T-cell (primary cell): ENCODE data around the gene RAI14. TPM values are rescaled to one million over a fixed set of nuclear protein-coding genes. Genes with fewer than 3 reads are reported as not detected.

Experiments used
- ATAC-seq, 4 experiments: fragments of 200-7000 bp in 3 of 4; fragments of 150-1000 bp in 1 of 4; cut with Tn5 transposase; replicated peaks in 1 of 4; 1 replicate in 3 of 4; 2 replicates in 1 of 4; pipeline ENCODE4 v1.10.0; 2021; ENCODE audit warnings: moderate library complexity in 3 of 4, mild to moderate bottlenecking in 2 of 4, moderate number of reproducible peaks in 1 of 4
- CTCF ChIA-PET, 2 donors: fragments of 300-600 bp; sonication (Branson Sonifier 250); formaldehyde crosslinking; loops; one replicate each; lab custom pipeline; 2022; ENCODE audit warnings: antibody characterized with exemption in 2 of 2; lab: Charles Lee
- POLR2A ChIA-PET, 2 donors: fragments of 300-600 bp; sonication (Branson Sonifier 250); formaldehyde crosslinking; loops; one replicate each; lab custom pipeline; 2022; ENCODE audit warnings: antibody characterized with exemption in 2 of 2; lab: Charles Lee
- DNase-seq, 35 experiments: peaks; one replicate each; pipeline versions ENCODE4 v3.0.0 to v3.0.0-alpha.2; 2013 to 2023
- H3K27ac ChIP-seq: one replicate; pipeline ENCODE4 v1.5.1; 2013; ENCODE audit warnings: low read length
- H3K27me3 ChIP-seq, 2 experiments: replicated peaks in 1 of 2; 1 replicate in 1 of 2; 2 replicates in 1 of 2; pipeline versions ENCODE4 v1.6.1 to v1.7.0; 2013; ENCODE audit warnings: low read length in 1 of 2, mixed read lengths in 1 of 2; ENCODE audit not compliant: control insufficient read depth in 2 of 2, insufficient read depth in 2 of 2; ENCODE audit errors: extremely low read depth in 1 of 2
- H3K36me3 ChIP-seq, 2 donors: 1 replicate in 1 of 2; 2 replicates in 1 of 2; pipeline versions ENCODE4 v1.6.1 to v1.7.0; 2013; ENCODE audit warnings: low read length in 1 of 2; ENCODE audit not compliant: control insufficient read depth in 2 of 2, insufficient read depth in 1 of 2; ENCODE audit errors: extremely low read depth in 1 of 2
- H3K4me1 ChIP-seq, 2 experiments: 1 replicate in 1 of 2; 2 replicates in 1 of 2; pipeline versions ENCODE4 v1.6.1 to v1.7.0; 2013; ENCODE audit warnings: low read length in 2 of 2, mixed read lengths in 1 of 2; ENCODE audit not compliant: insufficient read depth in 2 of 2, control insufficient read depth in 1 of 2; ENCODE audit errors: extremely low read depth in 1 of 2
- H3K4me3 ChIP-seq, 2 donors: 1 replicate in 1 of 2; 2 replicates in 1 of 2; pipeline versions ENCODE4 v1.5.1 to v1.7.0; 2013; ENCODE audit warnings: mild to moderate bottlenecking in 2 of 2, low read length in 1 of 2, moderate library complexity in 1 of 2; ENCODE audit not compliant: control insufficient read depth in 1 of 2; ENCODE audit errors: extremely low read depth in 1 of 2
- H3K9me3 ChIP-seq: 2 replicates; pipeline ENCODE4 v1.7.0; 2013
- H3K27ac Mint-ChIP-seq, 2 donors: one replicate each; pipeline ENCODE4 v1.8.0; 2020 to 2021; ENCODE audit warnings: mild to moderate bottlenecking in 2 of 2, mixed read lengths in 2 of 2
- H3K27me3 Mint-ChIP-seq, 2 donors: one replicate each; pipeline ENCODE4 v1.8.0; 2021 to 2022; ENCODE audit warnings: mixed read lengths in 2 of 2
- H3K36me3 Mint-ChIP-seq: one replicate; pipeline ENCODE4 v1.8.0; 2021; ENCODE audit warnings: mixed read lengths
- H3K4me1 Mint-ChIP-seq, 3 donors: one replicate each; pipeline ENCODE4 v1.8.0; 2020 to 2022; ENCODE audit warnings: mixed read lengths in 3 of 3, mild to moderate bottlenecking in 1 of 3
- H3K4me3 Mint-ChIP-seq, 3 donors: one replicate each; pipeline ENCODE4 v1.8.0; 2020 to 2022; ENCODE audit warnings: mild to moderate bottlenecking in 3 of 3, mixed read lengths in 3 of 3, moderate library complexity in 3 of 3
- H3K9me3 Mint-ChIP-seq, 3 donors: one replicate each; pipeline ENCODE4 v1.8.0; 2020 to 2022; ENCODE audit warnings: mixed read lengths in 3 of 3
- WGBS: methylation state at CpG from one replicate; pipeline ENCODE4 v1.1.5; 2013; ENCODE audit warnings: missing lambda C conversion rate; ENCODE audit not compliant: insufficient coverage; 5-methylcytosine and 5-hydroxymethylcytosine counted together
- total RNA-seq, 35 experiments: library from RNA in 6 of 35; stranded (reverse) in 6 of 35; fragments of 120-200 nt in 1 of 35; gene quantifications; one replicate each; pipeline versions ENCODE4 v1.2.1 to v1.2.4 and lab custom pipeline; 2013 to 2026

RAI14 gene
- total RNA-seq, 5 donors from 2014 or later (not counting 1 experiment from before 2014, with no cell fraction given), result 0.59 to 2.2 (median 0.96) TPM

- Histone ChIP-seq H3K4me1 (no peaks in the 10 kb centered on the region), H3K27ac (no peak overlapping the region), H3K36me3 (no peaks in the 10 kb centered on the region), H3K4me3 (no peak overlapping the region), H3K9me3 (no peaks in the 10 kb centered on the region), H3K27me3 (no peaks in the 10 kb centered on the region)
- no peaks in the 10 kb centered on the region for H3K27me3 Mint-ChIP-seq
- CTCF ChIA-PET, result no interaction called here
- H3K27ac Mint-ChIP-seq, result no peak overlapping the region
- no peaks in the 10 kb centered on the region for H3K9me3 Mint-ChIP-seq
- POLR2A ChIA-PET, result no interaction called here
- no peak for ATAC-seq
- no peak overlapping the region for H3K4me3 Mint-ChIP-seq
- WGBS, result 48% methylated on average over 3 of the region's 5 CpGs
- H3K36me3 Mint-ChIP-seq, result no peaks in the 10 kb centered on the region
- DNase-seq, result no peak
- no peaks in the 10 kb centered on the region for H3K4me1 Mint-ChIP-seq
Measured at GRCh38 chr5:34804913-34805312, 148.8 kb downstream of the RAI14 start.

DNA sequence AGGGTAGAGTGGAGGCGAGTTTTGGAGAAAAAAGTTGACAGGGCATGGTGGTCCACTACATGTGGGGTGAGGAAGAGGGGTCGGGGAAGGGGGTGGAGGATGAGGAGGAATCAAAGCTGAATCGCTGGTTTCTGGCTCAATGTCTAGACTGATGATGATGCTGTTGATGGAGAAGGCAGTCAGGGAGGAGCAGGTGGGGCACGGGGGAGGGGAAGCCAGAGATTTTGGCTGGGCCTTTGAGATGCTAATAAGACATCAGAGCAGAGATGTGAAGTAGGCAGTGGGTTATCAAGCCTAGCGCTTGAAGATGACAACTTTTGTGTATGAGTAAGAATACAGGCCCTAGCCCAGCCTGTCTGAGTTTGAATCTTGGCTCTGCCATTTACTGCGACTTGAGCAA is 150.4 kb downstream of the RAI14 start:
- no peaks in the 10 kb centered on the region for H3K4me1 ChIP-seq
- H3K9me3 ChIP-seq, result no peaks in the 10 kb centered on the region
- WGBS, result 79% methylated on average over 5 of the region's 6 CpGs
- no peaks in the 10 kb centered on the region for H3K36me3 Mint-ChIP-seq
- no peak overlapping the region for H3K27ac Mint-ChIP-seq
- no peak overlapping the region for H3K27ac ChIP-seq
- H3K27me3 ChIP-seq, result no peaks in the 10 kb centered on the region
- ChIA-PET CTCF (no interaction called here), POLR2A (no interaction called here)
- no peaks in the 10 kb centered on the region for H3K36me3 ChIP-seq
- H3K9me3 Mint-ChIP-seq, result no peaks in the 10 kb centered on the region
- no peak overlapping the region for H3K4me3 ChIP-seq
- DNase-seq, result no peak
- H3K4me3 Mint-ChIP-seq, result no peak overlapping the region
- no peak for ATAC-seq
- no peaks in the 10 kb centered on the region for H3K4me1 Mint-ChIP-seq
- peaks cover 2 to 3% of the 10 kb centered on the region in 2 donors for H3K27me3 Mint-ChIP-seq

- H3K4me3 Mint-ChIP-seq, result no peak overlapping the region
- DNase-seq (no peak), ATAC-seq (no peak)
- H3K9me3 ChIP-seq, result no peaks in the 10 kb centered on the region
- no peaks in the 10 kb centered on the region for H3K36me3 ChIP-seq
- no CpG with 5 or more reads among the region's 1 CpG for WGBS
- no peaks in the 10 kb centered on the region for H3K9me3 Mint-ChIP-seq
- H3K27ac ChIP-seq, result no peak overlapping the region
- H3K36me3 Mint-ChIP-seq, result no peaks in the 10 kb centered on the region
- CTCF ChIA-PET, result no interaction called here
- POLR2A ChIA-PET, result no interaction called here
- H3K4me3 ChIP-seq, result no peak overlapping the region
- no peak overlapping the region for H3K27ac Mint-ChIP-seq
- peaks cover 3 to 4% of the 10 kb centered on the region in 2 donors for H3K27me3 Mint-ChIP-seq
- no peaks in the 10 kb centered on the region for H3K4me1 Mint-ChIP-seq
- H3K4me1 ChIP-seq, result no peaks in the 10 kb centered on the region
- no peaks in the 10 kb centered on the region for H3K27me3 ChIP-seq
Measured at GRCh38 chr5:34811706-34812105, 155.6 kb downstream of the RAI14 start.

- Histone ChIP-seq H3K36me3 (no peaks in the 10 kb centered on the region), H3K27me3 (no peaks in the 10 kb centered on the region), H3K4me3 (no peak overlapping the region), H3K27ac (no peak overlapping the region), H3K4me1 (no peaks in the 10 kb centered on the region), H3K9me3 (no peaks in the 10 kb centered on the region)
- WGBS, result no CpG with 5 or more reads among the region's 3 CpGs
- H3K27ac Mint-ChIP-seq, result no peak overlapping the region
- ChIA-PET CTCF (no interaction called here), POLR2A (no interaction called here)
- DNase-seq, result no peak
- no peak for ATAC-seq
- peaks cover 3 to 5% of the 10 kb centered on the region in 2 donors for H3K27me3 Mint-ChIP-seq
- H3K9me3 Mint-ChIP-seq, result no peaks in the 10 kb centered on the region
- H3K36me3 Mint-ChIP-seq, result no peaks in the 10 kb centered on the region
- H3K4me1 Mint-ChIP-seq, result no peaks in the 10 kb centered on the region
- H3K4me3 Mint-ChIP-seq, result no peak overlapping the region
Measured at GRCh38 chr5:34813509-34813908, 157.4 kb downstream of the RAI14 start.

DNA sequence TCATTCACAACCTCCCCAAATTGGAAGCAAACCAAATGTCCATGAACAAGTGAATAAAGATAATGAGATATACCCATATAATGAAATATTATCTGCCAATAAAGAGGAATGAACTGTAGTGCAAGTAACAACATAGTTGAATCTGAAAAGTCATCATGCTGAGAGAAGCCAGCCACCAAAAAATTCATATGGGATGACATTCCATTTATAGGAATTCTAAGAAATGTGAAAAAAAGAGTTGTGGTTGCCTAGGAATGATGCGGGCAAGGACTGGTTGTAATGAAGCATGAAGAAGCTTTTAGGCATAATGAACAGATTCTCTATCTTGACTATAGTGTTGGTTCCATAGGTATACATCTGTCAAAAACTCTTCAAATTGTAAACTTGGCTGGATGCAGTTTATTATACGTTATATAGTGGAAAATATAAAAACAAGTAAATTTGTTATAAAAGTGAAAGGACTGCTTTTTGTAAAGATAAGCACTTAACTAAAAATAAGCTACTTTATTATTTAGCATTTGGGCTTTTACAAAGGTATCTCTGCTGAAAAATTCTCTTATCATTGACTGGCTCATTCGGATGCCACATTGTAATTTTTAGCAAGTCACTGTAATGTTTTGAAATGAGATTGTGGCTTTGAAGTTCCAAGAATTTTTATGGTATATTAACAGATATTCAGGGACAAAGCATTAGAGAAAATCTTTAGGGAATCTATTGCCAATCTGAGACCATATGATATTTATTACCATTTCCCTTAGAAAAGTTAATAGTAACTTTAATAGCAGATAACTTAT is 161.6 kb downstream of the RAI14 start:
- H3K4me1 Mint-ChIP-seq, result no peaks in the 10 kb centered on the region
- H3K4me3 Mint-ChIP-seq, result no peak overlapping the region
- Histone ChIP-seq H3K27me3 (no peaks in the 10 kb centered on the region), H3K27ac (no peak overlapping the region), H3K36me3 (no peaks in the 10 kb centered on the region), H3K4me1 (no peaks in the 10 kb centered on the region), H3K4me3 (no peak overlapping the region), H3K9me3 (no peaks in the 10 kb centered on the region)
- no peak overlapping the region for H3K27ac Mint-ChIP-seq
- H3K9me3 Mint-ChIP-seq, result no peaks in the 10 kb centered on the region
- no CpG with 5 or more reads among the region's 3 CpGs for WGBS
- ChIA-PET POLR2A (interaction anchor here in 1 of 2 donors (0.5 to 0.7 kb wide), 2 partner anchors 54 to 1251 kb away, joined by 3 read pairs; no protein-coding TSS in a partner anchor), CTCF (interaction anchor here in 1 of 2 donors (0.7 kb wide), 1 partner anchor 295 kb away, joined by 5 read pairs; no protein-coding TSS in a partner anchor)
- peaks cover under 1 to 3% of the 10 kb centered on the region in 2 donors for H3K27me3 Mint-ChIP-seq
- H3K36me3 Mint-ChIP-seq, result no peaks in the 10 kb centered on the region
- DNase-seq (no peak), ATAC-seq (no peak)

DNA sequence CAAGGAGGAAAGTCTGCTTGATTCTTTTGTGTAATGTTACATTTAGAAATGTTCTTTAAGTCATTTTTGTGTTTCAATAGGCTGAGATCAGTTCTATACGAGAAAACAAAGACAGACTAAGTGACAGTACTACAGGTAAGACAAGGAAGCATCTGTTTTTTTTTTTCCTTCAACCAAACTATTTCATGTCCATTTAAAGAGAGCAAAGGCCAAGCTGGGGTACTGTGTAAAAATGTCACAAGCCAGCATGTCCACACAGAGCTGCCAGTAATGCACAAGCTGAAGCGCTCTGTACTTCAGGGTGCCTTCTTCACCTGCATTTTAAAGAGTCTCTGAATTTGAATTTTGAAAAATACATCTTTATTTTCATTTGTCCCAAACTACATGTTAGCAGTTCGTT is 162.6 kb downstream of the RAI14 start:
- ChIA-PET POLR2A (no interaction called here), CTCF (interaction anchor here in 1 of 2 donors (0.7 kb wide), 1 partner anchor 1080 kb away, joined by 3 read pairs; no protein-coding TSS in a partner anchor)
- H3K9me3 ChIP-seq, result no peaks in the 10 kb centered on the region
- H3K36me3 ChIP-seq, result no peaks in the 10 kb centered on the region
- no peak for ATAC-seq
- H3K4me1 ChIP-seq, result no peaks in the 10 kb centered on the region
- no peak overlapping the region for H3K27ac ChIP-seq
- no peak overlapping the region for H3K4me3 ChIP-seq
- H3K9me3 Mint-ChIP-seq, result no peaks in the 10 kb centered on the region
- H3K4me1 Mint-ChIP-seq, result no peaks in the 10 kb centered on the region
- no peaks in the 10 kb centered on the region for H3K36me3 Mint-ChIP-seq
- no peak overlapping the region for H3K27ac Mint-ChIP-seq
- no CpG with 5 or more reads among the region's 3 CpGs for WGBS
- no peak overlapping the region for H3K4me3 Mint-ChIP-seq
- DNase-seq, result no peak
- peaks cover 3 to 10% of the 10 kb centered on the region in 2 donors for H3K27me3 Mint-ChIP-seq
- no peaks in the 10 kb centered on the region for H3K27me3 ChIP-seq
